HG03039 (cell line): ENCODE measurements around the gene ROCK2.
A peak's percentile ranks its signal among the peaks of the same experiment; 100 is the strongest.

Source experiments
- ATAC-seq: cut with Tn5 transposase; IDR thresholded peaks from one replicate; pipeline ENCODE4 v1.9.1; 2021; ENCODE audit warnings: mild to moderate bottlenecking, moderate library complexity; ENCODE audit not compliant: unreplicated experiment

Gene ROCK2

GRCh38 chr2:11158916-11159573 lies 185.4 kb downstream of the ROCK2 start:
- ATAC-seq, result no peak

GRCh38 chr2:11157731-11158130 lies 186.7 kb downstream of the ROCK2 start:
- ATAC-seq, result no peak

DNA sequence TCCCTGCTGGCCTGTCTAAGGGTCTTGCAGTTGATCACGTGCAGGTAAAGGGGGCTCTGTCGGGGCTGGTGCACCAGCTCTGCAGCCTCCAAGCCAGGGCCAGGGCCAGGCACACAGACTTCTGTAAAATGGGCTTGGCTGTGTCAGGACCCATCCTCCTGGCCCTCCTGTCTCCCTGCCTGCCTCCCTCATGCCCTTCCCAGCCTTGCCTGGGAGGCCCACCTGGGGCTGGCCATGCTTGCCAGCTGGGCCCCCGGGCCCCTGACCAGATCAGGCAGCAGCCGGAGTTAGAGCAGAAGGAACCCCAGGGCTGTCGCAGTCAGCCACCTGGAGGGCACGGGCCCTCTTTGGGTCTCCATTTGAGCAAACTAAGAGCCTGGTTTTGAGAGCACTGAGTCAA lies 187.1 kb downstream of the ROCK2 start:
- no peak for ATAC-seq

- no peak for ATAC-seq
Observed at GRCh38 chr2:11156396-11157075, 187.9 kb downstream of the ROCK2 start.

DNA sequence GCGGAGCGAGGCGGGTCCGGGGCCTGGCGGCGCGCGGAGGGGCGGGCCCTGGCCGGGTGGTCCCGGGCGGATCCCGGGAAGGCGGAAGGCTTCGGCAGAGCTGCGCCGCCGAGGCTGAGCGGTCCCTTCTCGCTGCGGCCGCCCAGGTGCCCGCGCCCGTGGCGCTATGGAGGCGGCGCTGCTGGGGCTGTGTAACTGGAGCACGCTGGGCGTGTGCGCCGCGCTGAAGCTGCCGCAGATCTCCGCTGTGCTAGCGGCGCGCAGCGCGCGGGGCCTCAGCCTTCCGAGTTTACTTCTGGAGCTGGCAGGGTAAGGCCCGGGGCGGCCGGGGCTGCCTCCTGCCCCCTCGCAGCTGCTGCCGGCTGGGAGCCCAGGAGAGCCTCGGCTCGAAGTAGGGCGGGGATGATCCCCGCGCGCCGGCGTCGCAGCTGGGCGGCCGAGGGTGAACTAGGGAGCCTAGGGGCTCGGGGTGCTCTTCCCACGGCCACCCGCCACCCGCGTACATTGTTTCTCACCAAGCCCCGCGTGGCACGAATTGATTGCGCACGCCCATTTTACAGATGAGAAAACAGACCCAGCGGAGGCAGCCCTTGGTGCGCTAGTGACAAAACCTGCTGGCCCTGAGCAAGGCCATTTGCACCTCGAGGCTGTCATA lies 188.9 kb downstream of the ROCK2 start, which contains the start of gene SLC66A3:
Gene SLC66A3 (plus strand): TSS at position 87 of the 655 bp plus-strand sequence. CDS start 80 bp downstream, at position 167.
- peak; percentile 69 for ATAC-seq

GRCh38 chr2:11154923-11155380 lies 189.5 kb downstream of the ROCK2 start:
- peak; percentile 77 for ATAC-seq

- no peak for ATAC-seq
Observed at GRCh38 chr2:11154016-11154922, 190.2 kb downstream of the ROCK2 start.

GRCh38 chr2:11152591-11152990 lies 191.8 kb downstream of the ROCK2 start:
- no peak for ATAC-seq

DNA sequence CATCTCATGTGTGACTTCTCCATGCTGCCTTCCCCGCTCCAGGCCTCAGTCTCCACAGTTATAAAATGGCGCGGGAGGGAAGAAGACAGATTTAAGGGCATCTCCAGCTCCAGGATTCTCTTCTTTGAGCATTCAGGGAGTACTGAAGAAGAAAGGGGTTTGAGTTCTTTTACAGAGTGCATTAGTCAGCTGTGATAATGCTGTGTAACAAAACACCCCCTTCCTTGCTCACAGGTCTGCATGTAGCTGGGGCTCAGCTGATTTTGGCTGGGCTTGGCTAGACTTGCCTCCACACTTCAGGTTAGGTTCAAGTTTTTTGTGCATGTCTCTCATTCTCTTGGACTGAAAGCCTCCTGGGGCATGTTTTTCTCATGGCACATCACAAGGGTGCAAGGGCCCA lies 197.2 kb downstream of the ROCK2 start:
- ATAC-seq, result no peak

- no peak for ATAC-seq
Observed at GRCh38 chr2:11146076-11146475, 198.4 kb downstream of the ROCK2 start.

- no peak for ATAC-seq
Observed at GRCh38 chr2:11145350-11145749, 199.1 kb downstream of the ROCK2 start.

DNA sequence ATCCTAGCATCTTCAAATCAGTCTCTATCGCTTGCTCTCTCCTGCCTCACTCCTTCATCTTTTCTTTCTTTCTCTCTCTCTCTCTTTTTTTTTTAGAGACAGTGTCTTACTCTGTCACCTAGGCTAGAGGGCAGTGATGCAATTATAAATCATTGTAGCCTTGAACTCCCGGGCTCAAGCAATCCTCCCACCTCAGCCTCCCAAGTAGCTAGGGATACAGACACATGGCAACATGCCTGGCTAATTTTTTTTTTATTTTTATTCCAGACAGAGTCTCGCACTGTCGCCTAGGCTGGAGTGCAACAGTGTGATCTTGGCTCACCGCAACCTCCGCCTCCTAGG lies 199.7 kb downstream of the ROCK2 start:
- no peak for ATAC-seq

DNA sequence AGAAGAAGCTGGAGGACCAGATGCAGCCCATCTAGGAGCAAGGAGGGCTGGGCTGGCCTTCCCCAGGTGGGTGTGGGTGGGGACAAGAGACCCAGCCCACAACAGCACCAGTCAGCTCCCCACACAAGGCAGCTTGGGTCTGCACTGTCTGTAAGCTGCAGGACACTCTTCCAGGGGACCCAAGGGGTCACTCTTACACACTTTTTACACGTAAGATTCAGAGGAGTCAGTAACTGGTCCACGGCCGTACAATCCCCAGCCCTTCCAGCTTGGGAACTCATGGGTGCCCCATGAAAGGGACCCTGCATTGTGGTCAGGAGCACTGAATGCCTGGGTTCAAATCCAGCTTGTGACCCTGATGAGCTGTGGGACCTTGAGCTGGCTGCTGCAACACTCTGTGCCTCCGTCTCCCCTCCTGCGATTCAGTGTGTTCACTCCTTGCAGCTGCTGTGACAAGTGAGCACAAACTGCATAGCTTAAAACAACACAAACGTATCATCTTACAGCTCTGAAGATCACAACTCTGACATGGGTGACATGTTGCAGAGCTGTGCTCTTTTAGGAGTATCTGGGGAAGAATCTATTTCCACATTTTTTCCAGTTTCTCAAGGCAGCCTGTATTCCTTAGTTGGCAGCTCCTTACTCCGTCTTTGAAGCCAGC lies 200.2 kb downstream of the ROCK2 start:
- ATAC-seq, result no peak

DNA sequence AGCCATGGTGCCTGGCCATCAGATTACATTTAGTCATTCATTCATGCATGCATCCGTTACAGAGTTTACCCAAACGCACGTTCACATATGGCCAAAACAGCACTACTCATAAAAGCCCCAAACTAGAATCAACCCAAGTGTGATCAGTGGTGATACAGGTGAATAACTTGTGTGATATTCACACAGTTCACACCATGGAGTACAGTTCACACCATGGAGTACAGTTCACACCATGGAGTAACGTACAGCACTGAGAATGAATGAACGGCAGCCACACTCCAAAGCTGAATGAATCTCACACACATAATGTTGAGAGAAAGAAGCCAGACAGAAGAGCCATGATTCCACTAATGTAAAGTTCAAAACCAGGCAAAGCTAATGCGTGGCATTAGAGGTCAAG lies 201.4 kb downstream of the ROCK2 start:
- no peak for ATAC-seq

GRCh38 chr2:11142330-11142729 lies 202.1 kb downstream of the ROCK2 start:
- ATAC-seq, result no peak

- no peak for ATAC-seq
Observed at GRCh38 chr2:11141319-11141718, 203.1 kb downstream of the ROCK2 start.

- no peak for ATAC-seq
Observed at GRCh38 chr2:11140492-11140891, 203.9 kb downstream of the ROCK2 start.

DNA sequence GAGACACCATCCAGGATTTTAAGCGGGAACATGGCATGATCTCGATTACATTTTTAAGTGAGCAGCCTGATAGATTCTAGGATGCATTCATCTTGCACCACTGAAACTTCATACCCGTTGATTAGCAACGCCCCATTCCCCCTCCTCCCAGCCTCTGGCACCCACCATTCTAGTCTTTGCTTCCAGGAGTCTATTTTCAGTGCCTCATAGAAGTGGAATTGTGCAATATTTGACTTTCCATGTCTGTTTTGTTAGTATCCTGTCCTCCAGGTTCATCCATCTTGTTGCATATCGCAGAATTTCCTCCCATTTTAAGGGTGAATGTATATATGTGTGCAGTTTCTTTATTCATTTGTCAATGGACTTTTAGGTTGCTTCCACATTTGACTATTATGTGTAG lies 210.1 kb downstream of the ROCK2 start:
- no peak for ATAC-seq

DNA sequence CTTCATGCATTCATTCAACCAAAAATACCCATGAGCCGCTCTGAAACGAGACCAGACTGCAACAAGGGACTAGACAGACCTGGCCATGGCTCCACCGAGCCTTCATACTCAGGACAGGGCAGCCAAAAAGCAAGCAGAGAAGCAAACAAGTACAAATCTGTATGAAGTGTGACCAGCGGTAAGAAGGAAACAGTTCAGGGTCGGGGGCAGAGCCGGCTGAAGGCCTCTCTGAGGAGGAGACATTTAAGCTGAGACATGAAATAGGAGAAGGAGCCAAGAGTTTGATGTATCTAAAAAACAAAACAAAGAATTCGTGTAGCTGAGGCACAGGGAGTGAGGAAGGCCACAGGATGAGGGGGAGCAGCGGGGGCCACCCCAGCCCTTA lies 210.5 kb downstream of the ROCK2 start:
- ATAC-seq, result no peak

DNA sequence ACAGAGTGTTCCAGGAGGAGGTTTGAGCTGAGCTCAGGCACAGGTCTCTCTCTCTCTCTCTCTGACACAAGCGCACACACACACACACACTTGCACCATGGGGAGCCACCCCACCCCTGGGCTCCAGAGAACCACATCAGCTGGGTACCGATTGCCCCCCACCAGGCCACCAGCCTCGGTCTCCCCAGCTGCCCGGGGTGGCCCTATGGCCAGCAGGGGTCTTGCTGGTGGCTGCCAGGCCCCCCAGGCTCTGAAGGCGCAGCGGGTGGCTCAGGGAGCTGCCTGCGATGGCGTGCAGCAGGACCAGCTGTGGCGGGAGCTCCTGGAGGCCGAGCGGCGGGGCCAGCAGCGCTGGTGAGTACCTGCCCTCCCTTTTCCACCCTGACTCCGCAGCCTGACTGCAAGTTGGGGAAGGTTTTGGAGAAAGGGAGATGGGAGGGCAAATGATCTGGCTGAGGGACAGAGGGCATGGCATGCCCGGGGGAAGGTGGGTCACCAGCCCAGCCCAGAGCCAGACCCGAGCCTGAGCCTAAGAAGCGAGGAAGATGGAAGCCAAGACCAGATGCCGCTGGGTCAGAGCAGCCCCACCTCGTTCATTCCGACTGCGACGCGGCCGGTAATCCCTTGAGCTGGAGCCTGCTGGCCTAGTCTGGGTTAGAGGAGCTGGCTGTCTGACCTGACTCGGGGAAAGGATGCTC lies 211.0 kb downstream of the ROCK2 start:
- ATAC-seq, result no peak
